Bone marrow (tissue), 2 donors: ENCODE data around the gene LGALS1.
"Not testable (repeated sequence)": the region's sequence is repeated elsewhere in the genome, so short reads cannot be mapped to it uniquely, and the experiment has no call there.

ENCODE experiments used
- DNase-seq, 2 donors: peaks; one replicate each; lab custom pipeline; 2025; lab: John Stamatoyannopoulos, UW

The LGALS1 gene

GRCh38 chr22:37690407-37690806 lies 15.0 kb downstream of the LGALS1 start:
- no peak for DNase-seq

- DNase-seq = no peak
Observed at GRCh38 chr22:37690901-37691504, 15.6 kb downstream of the LGALS1 start.

DNA sequence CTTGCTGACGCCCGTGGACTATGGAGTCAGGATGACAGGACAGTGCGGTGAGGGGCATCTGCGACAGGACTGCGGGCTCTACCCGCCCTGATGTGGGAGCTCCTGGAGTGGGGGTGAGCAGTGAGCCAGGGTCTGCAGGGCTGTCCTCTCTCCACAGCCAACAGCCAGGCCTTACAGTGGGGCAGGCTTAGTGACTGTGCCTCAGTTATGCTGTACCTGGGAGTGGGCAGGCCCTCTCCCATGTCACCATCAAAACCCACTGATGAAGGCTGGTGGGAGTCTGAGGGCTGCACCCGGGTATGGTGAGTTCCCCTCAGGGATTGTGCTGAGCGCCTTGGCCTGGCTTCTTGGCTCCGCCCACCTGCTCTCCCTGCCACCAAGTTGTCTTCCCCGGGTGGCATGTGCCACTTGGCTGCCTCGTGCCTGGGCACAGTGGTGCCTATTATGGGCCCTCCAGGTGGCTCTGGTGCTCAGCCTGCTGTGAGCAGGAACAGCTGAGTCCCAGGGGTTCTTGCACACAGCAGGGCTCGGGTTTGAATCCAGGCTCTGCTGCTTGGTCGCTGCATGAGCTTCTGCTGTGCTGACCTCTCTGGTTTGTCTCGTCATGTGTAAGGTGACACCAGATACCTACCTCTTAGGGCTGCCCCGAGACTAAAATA lies 17.3 kb downstream of the LGALS1 start:
- no peak for DNase-seq

DNA sequence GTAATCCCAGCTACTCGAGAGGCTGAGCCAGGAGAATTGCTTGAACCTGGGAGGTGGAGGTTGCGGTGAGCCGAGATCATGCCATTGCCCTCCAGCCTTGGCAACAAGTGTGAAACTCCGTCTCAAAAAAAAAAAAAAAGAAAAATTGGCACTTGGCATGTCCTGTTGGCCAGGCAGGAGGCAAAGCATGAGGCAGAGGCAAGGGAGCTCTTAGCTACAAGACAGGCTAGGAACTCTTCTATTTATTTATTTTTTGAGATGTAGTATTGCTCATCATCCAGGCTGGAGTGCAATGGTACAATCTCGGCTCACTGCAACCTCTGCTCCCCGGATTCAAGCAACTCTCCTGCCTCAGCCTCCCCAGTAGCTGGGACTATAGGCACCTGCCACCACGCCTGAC lies 18.7 kb downstream of the LGALS1 start:
- not testable (repeated sequence) for DNase-seq

DNA sequence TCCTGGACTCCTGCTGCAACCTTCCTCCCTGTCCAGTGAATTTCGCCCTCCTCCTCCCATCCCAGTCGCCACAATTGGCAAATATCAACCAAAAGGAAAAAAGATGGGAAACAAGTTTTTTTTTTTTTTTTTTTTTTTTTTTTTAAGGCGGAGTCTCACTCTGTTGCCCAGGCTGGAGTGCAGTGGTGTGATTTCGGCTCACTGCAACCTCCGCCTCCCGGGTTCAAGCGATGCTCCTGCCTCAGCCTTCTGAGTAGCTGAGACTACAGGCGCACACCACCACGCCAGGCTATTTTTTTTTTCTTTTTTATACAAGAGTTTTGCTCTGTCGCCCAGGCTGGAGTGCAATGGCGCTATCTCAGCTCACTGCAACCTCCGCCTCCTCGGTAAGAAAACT lies 20.8 kb downstream of the LGALS1 start:
- not testable (repeated sequence) for DNase-seq

DNA sequence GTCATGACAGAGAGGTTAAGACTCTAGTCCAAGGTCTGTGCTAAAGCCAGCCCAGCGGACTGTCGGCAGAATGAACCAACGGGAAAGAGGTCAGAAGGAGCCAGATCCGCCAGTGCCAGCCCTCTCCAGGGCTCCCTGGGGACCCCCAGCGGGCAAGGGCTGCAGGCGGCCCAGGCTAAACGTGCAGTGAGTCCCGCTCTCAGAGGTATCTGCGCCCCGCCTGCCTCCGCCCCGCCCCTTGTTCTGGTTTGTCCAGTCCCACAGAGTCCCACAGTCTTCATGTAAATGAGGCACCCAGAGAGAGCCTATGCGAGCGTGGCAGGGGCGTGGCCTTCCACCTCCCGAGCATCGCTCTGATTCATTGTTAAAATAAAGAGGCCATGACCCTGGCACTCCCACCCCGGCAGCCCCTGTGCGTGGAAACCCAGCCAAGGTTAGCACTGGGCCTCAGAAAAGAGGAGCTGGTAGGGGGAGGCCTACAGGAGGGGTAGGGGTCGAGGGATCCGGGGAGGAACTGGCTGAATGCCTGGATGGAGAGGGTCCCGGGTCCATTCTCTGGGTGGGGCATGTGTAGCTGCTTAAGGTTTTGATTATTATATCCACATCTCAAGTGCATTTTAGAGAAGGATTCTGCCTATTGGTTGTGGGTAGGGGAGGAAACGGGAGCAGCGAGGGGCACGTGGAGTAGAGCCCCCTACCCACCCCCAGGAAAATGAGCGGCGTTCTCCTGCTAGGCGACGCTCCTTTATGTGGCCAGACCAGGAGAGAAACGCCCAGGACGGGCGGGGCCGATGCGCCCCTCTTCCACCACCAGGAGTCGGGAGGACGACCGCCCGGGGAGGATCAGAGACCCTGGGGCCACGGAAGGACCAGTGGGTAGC lies 21.5 kb downstream of the LGALS1 start, which contains the start of gene TRIOBP:
TSS of gene TRIOBP (plus strand) at position 392 of the 881 bp plus-strand sequence. CDS start 4,318 bp downstream, outside the sequence.
- peak; percentile 62 to 92 for DNase-seq

DNA sequence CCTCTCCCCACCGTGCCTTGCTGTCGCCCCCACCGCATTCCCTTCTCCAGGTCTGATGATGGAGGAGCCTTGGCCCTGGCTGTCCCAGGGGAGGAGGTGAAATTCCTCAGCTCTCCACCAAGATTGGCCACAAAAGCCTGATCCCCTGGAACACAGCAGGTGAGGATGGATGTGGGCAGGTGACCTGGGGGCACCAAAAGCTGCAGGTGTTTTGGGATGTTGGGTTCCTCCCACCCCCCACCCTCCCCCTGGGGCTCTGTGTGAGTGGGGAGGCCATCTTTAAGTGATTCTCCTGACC lies 22.1 kb downstream of the LGALS1 start:
- no peak for DNase-seq

DNA sequence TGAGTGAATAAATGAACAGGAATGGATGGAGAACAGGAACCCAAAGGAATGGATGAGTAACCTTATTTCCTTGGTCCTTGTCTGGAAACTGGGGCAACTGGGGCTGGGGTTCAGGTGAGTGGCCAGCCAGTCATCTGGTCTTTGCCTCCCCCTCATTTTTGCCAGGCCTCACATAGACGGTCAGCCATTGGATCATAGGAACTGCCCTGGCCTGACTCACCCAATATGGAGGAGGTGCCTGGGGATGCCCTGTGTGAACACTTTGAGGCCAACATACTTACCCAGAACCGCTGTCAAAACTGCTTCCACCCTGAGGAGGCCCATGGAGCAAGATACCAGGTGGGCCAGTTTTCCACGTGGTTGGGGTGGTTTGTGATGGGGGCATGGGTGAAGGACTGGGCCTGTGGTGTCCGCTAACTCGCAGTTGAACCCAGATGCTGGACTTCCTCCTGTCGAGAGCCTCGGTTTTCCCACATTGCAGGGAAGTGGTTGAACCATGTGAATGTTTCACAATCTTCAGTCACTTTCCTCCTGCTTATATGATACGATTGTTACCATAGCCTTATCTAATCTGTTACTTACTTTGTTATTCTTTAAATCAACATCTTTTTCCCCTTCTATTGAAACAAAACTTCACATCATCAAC lies 25.8 kb downstream of the LGALS1 start:
- DNase-seq = peak in 1 of 2 donors; percentile 16

GRCh38 chr22:37703906-37704305 lies 28.5 kb downstream of the LGALS1 start:
- no peak for DNase-seq

GRCh38 chr22:37704645-37705044 lies 29.2 kb downstream of the LGALS1 start:
- DNase-seq = no peak

DNA sequence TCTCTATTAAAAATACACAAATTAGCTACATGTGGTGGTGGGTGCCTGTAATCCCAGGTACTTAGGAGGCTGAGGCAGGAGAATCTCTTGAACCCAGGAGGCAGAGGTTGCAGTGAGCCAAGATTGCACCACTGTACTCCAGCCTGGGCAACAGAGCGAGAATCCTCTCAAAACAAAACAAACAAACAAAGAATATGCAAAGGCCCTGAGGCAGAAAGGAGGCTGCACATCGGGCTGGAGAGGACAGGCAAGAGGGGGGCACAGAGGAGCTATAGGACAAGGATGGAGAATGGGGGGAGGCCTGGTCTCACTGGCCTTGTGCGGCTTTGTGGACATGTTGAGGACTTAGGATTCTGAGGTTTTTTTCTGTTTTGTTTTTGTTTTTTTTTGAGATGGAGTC lies 29.8 kb downstream of the LGALS1 start:
- DNase-seq = no peak

GRCh38 chr22:37708580-37709444 lies 33.4 kb downstream of the LGALS1 start:
- DNase-seq = no peak

DNA sequence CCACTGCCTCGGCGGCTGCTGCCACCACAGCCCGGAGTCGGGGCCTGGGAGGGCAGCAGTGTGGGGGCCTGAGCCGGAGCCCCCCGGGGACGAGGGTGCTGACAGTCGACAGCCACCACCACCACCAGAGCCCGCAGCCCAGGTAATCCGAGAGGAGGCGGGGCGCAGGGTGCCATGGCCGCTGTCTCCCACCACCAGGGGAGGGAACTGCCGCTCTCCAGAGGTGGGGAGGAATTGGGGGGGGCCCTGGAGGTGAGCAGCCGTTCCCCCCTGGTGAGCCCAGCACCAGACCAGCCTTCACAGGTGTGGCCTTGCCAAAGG lies 34.0 kb downstream of the LGALS1 start:
- DNase-seq = no peak

GRCh38 chr22:37710675-37711074 lies 35.2 kb downstream of the LGALS1 start:
- no peak for DNase-seq

GRCh38 chr22:37711490-37711889 lies 36.1 kb downstream of the LGALS1 start:
- no peak for DNase-seq

DNA sequence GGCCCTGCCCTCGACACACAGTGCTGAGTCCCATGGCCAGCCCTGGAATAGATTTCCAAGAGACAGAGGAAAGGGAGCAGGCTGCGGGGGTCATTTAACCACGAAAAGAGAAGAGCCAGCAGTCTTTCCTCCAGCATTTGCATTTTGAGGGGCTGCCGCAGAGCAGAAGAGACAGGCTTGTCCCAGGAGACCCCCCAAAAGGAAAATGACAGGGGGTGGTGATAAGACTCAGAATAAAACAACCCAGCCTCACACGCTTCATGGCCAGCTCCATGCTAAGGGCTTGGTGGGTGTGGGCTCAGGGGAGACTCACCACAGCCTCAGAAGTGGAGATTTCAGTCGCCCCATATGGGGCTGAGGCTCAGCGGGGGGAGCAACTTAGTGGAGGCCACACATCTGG lies 38.3 kb downstream of the LGALS1 start:
- no peak for DNase-seq

DNA sequence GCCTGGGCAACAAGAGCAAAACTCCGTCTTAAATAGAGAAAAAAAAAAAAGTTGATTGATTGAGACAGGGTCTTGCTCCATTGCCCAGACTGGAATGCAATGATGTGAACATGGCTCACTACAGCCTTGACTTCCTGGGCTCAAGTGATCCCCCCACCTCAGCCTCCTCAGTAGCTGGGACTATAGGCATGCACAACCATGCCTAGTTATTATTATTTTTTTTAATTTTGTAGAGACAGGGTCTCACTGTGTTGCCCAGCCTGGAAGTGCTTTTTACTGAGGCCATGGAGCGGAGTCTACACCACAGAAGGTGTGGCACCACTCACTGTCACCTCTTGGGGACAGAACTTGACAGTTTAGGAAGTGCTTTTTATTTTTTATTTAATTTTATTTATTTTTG lies 39.2 kb downstream of the LGALS1 start:
- no peak for DNase-seq

DNA sequence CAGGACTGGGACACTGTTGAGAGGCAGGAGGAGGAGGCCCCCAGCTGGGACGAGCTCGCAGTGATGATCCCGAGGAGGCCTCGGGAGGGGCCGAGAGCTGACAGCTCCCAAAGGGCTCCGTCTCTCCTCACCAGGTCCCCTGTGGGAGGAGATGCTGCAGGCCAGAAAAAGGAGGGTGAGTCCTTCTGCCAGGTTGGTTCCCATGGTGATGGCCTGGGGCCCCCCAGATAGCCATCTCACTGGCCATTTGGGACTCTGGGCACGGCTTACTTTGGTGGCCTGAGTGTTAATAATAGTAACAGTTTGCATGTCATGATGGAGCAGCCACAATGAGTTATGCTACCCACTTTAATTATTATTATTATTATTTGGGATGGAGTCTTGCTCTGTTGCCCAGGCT lies 40.3 kb downstream of the LGALS1 start:
- no peak for DNase-seq

DNA sequence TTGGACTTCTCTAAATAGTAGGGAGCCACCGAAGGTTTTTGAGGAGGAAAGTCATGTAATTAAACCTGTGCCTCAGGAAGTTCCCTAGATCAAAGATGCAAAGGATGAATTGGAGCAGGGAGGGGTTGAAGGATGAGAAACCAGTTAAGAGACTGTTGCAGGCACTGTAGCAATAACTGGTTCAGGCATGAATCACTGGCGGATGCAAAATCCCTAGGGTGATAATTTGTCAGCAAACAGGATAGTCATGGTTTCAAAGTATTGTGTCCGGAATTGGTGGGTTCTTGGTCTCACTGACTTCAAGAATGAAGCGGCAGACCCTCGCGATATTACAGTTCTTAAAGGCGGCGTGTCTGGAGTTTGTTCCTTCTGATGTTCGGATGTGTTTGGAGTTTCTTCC lies 41.3 kb downstream of the LGALS1 start:
- no peak for DNase-seq

- not testable (repeated sequence) for DNase-seq
Observed at GRCh38 chr22:37717235-37717634, 41.8 kb downstream of the LGALS1 start.

GRCh38 chr22:37717746-37718305 lies 42.4 kb downstream of the LGALS1 start:
- not testable (repeated sequence) for DNase-seq
